SK-MEL-5 (cell line): ENCODE results near the gene ARPC1A. TPM values are rescaled to one million over a fixed set of nuclear protein-coding genes. Genes with fewer than 3 reads are reported as not detected.
"Not testable (repeated sequence)": the region's sequence is repeated elsewhere in the genome, so short reads cannot be mapped to it uniquely, and the experiment has no call there.

Experiments used
- DNase-seq: peaks from one replicate; pipeline ENCODE4 v3.0.0-alpha.2; 2016; ENCODE audit warnings: low read depth, low spot score
- in situ Hi-C: cut with HindIII; loops from 2 replicates; pipeline ENCODE4 v1.10.0; 2016; ENCODE audit warnings: low sequenced_read_pairs, high pct_unique_total_duplicates, low pct_unique_long_range_greater_than_20kb
- polyA plus RNA-seq, 2 experiments: library from polyadenylated mRNA; depleted of rRNA; stranded (reverse); fragments of >200 nt; gene quantifications; 2 replicates each; pipeline ENCODE4 v1.2.3, GENCODE V29; 2015
- total RNA-seq: library from RNA; depleted of rRNA; stranded (reverse); fragments of >200 nt; shearing (Covaris generic); gene quantifications from 2 replicates; pipeline ENCODE4 v1.2.3, GENCODE V29; 2014; rRNA removed

The ARPC1A gene
- total RNA-seq = 317 and 342 TPM in 2 replicates
- 334 and 392 TPM in 2 replicates for polyA plus RNA-seq (2015; cell fraction: cytosol; rRNA removed)
- polyA plus RNA-seq (2015; cell fraction: nucleus; rRNA removed) = 108 and 117 TPM in 2 replicates

DNA sequence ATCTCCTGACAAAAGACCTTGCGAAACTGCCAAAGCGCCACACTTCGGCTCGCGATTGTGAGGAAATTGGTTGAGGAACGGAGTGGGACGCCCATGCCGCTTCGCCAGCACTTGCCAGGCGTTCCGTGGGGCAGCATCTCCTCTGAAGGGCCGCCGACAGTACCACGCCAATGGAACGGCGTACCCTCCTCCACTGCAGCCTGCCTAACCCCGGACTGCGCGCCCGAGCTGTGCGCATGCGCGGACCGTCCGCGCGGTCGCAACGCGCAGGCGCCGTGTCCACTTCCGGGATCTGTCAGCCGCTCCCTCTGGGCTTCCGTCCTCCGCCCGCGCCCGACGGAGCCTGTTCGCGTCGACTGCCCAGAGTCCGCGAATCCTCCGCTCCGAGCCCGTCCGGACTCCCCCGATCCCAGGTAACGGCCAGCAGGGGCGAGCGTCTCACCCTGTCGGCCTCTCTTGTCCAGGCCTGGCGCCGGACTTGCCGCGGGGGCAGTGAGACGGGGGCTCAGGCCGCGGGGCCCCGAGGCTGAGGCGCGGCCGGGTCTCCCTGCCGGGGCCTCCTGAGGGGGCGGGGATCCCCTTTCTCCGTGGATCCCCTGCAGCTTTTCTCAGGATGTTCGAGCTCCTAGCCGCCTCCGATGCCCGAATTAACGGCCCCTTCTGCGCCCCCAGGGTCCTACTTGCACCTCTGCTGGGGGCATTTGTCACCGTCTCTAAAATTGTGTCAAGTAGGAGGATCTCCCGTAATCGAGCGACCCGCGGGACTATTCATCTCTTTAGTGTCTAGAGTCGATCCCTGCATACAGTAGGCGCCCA is at the start of gene ARPC1A:
ARPC1A (plus strand) TSS at position 307 of the 816 bp plus-strand sequence. CDS start 7,456 bp downstream, outside the sequence.
- peak; percentile 96 for DNase-seq
- in situ Hi-C loops = no loop called here

DNA sequence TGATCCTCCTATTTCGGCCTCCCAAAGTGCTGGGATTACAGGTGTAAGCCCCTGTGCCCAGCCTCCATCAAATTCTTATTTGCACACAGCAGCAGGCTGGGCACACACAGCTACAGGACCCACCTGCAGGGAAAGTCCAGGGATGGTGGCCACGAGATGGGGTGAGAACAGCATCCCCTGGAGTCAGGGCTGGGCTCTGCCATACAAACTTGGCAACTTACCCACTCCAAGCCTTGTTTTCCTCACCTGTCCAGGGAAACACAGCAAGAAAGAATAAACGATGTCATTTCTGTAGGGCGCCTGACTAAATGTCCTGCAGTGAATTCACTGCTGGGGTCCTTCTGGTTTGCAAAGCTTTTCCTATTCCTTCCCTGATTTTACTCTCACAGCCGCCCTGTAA is 47.5 kb upstream of the ARPC1A start:
- DNase-seq = no peak

DNA sequence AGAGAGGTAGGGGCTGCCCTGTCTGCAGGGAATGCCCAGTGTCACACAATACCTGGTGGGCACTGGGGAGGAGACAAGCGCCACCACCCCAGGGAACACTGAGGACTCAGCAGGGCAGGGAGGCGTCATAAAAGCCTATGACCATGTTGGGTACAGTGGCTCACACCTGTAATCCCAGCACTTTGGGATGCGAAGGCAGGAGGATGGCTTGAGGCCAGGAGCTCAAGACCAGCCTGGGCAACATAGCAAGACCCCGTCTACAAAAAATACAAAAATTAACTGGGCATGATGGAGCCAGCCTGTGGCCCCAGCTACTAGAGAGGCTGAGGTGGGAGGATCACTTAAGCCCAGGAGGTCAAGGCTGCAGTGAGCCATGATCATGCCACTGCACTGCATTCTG is 41.5 kb upstream of the ARPC1A start:
- in situ Hi-C loops, DNase-seq: not testable (repeated sequence)

More for the DNA sequence above, 47.5 kb upstream of the ARPC1A start:
- in situ Hi-C loops = no loop called here

DNA sequence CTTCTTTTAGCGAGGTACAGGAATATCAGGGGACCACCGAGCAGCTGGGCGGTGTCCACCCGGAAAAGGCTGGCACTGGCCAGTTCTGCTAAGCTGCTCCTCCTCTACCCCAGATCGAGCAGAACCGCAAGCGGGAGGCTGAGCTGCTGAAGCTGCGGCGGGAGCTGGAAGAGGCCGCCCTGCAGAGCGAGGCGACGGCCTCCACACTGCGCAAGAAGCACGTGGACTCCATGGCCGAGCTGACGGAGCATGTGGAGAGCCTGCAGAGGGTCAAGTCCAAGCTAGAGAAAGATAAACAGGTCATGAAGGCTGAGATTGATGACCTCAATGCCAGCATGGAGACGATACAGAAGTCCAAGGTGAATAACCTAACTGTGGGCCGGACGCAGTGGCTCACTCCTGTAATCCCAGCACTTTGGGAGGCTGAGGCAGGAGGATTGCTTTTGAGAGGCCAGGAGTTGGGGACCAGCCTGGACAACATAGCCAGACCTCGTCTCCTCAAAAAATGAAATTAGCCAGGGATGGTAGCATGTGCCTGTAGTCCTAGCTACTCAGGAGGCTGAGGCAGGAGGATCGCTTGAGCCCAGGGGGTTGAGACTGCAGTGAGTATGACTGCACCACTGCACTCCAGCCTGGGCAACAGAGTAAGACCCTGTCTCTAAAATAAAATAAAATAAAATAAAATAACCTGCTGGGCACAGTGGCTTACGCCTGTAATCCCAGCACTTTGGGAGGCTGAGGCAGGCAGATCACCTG is 37.7 kb upstream of the ARPC1A start:
- DNase-seq = no peak
- in situ Hi-C loops = no loop called here

DNA sequence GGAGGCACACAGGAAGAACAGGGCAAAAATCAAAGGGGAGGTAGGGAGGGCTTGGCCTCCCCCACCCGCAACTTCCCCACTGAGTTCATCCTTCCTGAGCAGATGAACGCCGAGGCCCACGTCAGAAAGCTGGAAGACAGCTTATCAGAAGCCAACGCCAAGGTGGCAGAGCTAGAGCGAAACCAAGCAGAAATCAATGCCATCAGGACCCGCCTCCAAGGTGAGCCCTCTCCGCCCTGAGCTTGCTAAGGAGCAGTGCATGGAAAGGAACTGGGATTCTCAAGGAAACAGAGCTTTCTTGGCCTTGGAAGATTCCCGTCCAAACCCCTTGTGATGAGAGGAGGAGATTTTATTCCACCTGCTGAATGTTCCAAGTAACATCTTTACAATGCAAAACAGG is 36.5 kb upstream of the ARPC1A start:
- DNase-seq = no peak
- in situ Hi-C loops = no loop called here

DNA sequence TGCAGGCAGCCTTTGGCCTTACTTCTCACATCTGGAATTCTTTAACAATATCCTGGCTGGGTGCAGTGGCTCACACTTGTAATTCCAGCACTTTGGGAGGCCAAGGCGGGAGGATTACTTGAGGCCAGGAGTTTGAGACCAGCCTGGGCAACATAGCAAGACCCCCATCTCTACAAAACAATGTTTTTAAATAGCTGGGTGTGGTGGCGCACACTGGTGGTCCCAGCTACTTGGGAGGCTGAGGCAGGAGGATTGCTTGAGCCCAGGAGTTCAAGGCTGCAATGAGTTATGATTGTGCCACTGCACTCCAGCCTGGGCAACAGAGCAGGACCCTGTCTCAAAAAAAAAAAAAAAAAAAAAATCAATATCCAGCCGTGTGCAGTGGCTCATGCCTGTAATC is 35.5 kb upstream of the ARPC1A start:
- DNase-seq, in situ Hi-C loops: not testable (repeated sequence)

DNA sequence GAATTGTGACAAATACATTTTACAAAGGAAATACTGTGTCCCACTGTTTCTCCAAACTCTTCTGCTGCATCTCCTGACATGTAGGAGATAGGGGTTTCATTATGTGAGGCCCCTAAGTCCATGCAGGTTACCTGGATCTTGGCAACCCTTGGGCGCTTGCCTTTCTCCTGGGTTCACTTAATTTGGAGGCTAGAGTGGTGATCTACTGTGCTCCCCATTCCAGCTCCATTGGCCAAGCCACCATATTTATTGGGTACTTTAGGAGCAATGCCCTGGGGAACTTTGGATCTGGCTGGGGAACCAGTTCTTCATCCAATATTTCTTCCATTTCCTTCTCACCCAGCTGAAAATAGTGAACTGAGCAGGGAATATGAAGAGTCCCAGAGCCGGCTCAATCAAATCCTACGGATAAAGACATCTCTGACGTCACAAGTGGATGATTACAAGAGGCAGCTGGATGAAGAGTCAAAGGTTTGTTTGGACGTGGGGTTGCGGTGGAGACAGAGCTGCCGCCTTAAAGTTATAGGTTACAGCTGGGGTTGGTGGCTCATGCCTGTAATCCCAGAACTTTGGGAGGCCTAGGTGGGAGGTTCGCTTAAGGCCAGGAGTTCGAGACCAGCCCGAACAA is 34.6 kb upstream of the ARPC1A start:
- in situ Hi-C loops = no loop called here
- no peak for DNase-seq

DNA sequence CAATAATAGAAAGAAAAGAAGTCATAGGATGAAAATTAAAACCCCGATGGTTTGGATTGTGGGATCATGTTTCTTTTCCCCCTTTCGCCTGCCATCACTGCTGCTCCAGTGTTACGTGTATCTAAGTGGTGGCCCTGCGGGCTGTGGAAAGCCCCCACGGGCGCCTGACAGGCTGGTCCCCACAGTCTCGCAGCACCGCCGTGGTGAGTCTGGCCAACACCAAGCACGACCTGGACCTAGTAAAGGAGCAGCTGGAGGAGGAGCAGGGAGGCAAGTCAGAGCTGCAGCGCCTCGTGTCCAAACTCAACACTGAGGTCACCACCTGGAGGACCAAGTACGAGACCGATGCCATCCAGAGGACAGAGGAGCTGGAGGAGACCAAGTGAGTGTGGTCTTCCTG is 33.6 kb upstream of the ARPC1A start:
- no peak for DNase-seq
- in situ Hi-C loops = no loop called here

DNA sequence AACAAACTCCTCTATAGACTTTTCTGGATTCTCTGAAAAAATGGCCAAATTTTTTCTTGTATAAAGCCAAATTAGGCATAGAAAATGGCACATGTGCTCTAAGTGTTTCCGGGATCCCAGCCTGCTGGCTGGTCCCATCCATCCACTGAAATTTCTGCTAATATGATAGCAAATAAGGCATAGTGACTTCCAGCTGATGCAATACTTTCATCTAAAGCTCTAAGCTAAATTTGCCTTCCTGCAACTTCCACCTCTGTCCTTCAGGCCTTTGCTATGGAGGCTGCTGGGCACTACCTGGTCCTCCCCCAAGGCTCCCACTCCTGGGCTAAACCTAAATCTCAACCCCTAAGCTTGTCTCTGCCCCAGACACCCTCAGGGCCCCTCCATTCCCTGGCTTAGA is 32.5 kb upstream of the ARPC1A start:
- in situ Hi-C loops = no loop called here
- no peak for DNase-seq

DNA sequence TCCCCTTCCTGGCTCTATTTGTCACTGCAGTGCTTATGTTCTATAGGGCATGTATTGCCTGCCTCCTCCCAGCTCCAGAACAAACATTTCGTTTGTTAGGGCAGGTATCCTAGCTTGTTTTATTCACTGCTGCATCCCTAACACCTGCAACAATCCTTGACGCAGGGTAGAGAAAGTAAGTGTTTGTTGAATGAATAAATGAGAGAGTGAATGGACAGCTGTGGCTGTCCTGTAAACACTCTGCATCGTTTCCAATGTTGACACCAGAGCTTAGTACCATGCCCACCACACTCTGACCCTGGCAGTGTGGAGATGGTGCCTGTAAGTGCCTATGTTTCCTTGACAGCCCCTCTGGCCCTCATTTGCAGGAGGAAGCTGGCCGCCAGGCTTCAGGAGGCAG is 32.0 kb upstream of the ARPC1A start:
- in situ Hi-C loops = no loop called here
- no peak for DNase-seq

DNA sequence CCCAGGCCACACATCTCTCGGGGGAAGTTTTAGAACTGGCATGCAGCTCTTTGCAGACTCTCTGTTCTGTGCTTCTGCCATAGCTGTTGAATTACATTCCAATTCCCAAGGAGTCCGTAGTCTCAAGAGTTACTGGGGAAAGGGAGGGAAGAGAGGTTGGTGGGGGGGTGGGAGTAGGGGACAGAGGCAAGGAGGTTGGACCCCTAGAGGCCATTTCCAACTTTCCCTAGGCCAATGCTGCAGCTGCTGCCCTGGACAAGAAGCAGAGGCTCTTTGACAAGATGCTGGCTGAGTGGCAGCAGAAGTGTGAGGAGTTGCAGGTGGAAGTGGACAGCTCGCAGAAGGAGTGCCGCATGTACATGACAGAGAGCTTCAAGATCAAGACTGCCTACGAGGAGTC is 29.2 kb upstream of the ARPC1A start:
- DNase-seq = no peak
- in situ Hi-C loops = no loop called here

DNA sequence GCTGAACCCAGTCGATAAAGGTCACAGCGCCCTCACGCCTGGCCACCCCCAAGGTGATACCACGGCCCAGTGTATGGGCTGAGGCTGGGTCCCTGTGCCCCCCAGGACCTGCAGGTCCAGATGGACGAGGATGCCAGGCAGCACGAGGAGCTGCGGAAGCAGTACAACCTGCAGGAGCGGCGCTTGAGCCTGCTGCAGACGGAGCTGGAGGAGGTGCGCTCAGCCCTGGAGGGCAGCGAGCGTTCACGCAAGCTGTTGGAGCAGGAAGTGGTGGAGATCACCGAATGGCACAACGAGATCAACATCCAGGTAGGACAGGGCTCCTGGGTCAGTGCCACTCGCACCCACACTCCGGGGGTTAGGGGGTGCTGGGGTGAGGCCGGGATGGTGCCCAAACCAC is 24.2 kb upstream of the ARPC1A start:
- in situ Hi-C loops = loop anchor here (25.0 kb wide), 1 partner anchor 214 kb away; no protein-coding TSS in a partner anchor
- no peak for DNase-seq

DNA sequence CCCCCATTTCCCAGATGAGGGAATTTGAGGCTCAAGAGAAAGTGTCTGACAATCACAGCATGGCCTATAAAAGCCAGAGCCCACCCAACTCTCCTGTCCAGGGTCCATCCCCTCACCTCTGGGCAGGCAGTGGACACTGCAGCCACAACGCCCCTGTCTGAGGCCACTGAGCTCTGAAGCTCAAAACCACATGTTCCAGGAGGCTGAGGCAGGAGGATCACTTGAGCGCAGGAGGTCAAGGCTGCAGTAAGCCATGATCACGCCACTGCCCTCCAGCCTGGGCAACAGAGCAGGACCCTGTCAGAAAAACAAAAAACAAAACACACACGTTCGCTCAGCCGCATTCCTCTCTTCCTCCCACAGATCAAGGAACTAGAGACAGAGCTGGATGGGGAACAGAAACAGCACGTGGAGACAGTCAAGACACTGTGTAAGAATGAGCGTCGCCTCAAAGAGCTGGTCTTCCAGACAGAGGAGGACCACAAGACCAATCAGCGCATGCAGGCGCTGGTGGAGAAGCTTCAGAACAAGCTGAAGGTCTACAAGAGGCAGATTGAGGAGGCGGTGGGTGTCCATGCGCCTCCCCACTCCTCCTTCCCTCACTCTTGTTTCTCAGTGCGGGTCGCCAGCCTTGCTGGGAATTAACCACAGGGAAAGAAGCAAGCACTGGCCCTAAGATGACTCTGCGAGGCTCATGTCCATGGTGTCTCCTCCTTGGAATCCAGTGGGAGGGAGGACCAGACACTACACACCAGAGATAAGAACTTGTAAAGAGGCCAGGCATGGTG is 20.0 kb upstream of the ARPC1A start:
- DNase-seq = no peak
- in situ Hi-C loops = loop anchor here (25.0 kb wide), 1 partner anchor 218 kb away; no protein-coding TSS in a partner anchor

DNA sequence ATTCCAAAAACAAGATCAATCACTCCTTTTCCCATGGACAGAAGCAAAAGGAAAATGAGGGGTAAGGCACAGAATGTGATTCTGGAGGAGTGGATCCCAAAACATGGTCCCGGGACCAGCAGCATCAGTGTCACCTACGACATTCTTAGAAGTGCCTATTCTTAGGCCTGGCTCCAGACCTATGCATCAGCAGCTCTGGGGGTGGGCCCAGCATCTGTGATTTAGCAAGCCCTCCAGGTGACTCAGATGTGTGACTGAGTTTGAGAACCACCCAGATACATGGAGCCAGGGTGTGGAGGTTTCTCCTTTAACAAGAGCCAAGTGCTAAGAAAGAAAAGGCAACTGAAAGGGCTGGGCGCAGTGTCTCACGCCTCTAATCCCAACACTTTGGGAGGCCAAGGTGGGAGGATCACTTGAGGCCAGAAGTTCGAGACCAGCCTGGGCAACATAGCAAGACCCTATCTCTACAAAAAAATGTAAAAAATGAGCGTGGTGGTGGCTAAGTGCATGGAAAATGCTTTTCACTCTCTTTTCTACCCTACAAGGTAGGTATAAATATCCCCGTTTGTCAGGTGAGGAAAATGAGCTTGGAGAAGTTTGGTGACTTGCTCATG is 17.1 kb upstream of the ARPC1A start:
- in situ Hi-C loops = loop anchor here (25.0 kb wide), 1 partner anchor 221 kb away; no protein-coding TSS in a partner anchor
- no peak for DNase-seq

DNA sequence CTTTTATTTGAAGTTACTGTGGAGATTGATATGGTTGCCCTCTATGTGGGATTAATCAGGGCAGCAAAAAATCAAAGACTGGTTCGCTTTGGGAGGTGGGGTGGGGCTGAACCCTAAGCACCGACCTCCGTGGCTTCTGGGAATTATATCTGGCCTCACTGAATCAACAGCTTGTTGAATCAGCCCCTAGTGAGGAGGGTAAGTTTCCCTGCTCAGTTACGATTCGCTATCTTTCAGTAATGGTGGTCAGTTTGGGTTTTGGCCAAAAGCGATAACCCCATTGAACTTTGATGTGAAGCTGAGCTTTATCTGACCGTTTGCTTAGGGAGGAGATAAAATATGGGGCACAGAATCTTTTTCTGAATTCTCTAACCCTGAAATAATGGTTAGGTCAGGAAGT is 16.6 kb upstream of the ARPC1A start:
- DNase-seq = no peak
- in situ Hi-C loops = loop anchor here (25.0 kb wide), 1 partner anchor 222 kb away; no protein-coding TSS in a partner anchor

DNA sequence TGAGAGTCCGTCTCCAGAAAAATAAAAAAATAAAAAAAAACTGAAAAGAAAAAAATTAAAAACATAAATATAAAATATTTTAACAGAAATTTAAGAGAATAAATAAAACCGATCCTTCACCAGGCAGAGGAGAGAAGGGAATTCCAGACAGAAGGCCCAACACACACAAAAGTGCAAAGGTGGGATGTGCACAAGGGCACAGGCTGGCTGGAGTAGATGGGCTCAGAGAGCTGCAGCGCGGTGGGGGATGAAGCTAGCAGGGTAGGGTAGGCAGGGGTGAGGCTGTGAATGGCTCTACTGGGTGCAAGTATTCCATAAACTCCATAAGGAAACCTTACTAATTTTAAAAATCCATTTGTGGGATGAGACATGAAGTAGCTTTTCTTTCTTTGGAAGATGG is 15.7 kb upstream of the ARPC1A start:
- in situ Hi-C loops = loop anchor here (25.0 kb wide), 1 partner anchor 223 kb away; no protein-coding TSS in a partner anchor
- no peak for DNase-seq

DNA sequence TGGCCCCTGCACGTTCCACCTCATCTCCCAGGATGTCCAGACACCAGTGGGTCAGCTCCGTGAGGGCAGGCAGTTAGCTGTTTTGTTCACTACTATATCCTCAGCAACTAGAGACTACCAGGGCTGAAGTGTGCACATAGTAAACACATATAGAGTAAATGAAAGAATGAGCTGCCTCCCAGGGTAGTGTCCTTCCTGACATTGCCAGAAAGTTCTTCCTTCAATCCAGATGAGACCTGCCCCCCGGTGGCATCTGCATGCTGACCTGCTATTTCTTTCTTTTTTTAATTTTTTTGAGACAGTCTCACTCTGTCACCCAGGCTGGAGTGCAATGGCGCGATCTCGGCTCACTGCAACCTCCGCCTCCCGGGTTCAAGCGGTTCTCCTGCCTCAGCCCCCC is 14.0 kb upstream of the ARPC1A start:
- in situ Hi-C loops = loop anchor here (25.0 kb wide), 1 partner anchor 224 kb away; no protein-coding TSS in a partner anchor
- DNase-seq = peak; percentile 34
